Measurements from ENCODE around the gene ARRDC2. TPM values are rescaled to one million over a fixed set of nuclear protein-coding genes. Genes with fewer than 3 reads are reported as not detected.
"Not testable (repeated sequence)": the region's sequence is repeated elsewhere in the genome, so short reads cannot be mapped to it uniquely, and the experiment has no call there.

Gene ARRDC2
- total RNA-seq, 2 experiments from 2014 or later, result 29.1 TPM

DNA sequence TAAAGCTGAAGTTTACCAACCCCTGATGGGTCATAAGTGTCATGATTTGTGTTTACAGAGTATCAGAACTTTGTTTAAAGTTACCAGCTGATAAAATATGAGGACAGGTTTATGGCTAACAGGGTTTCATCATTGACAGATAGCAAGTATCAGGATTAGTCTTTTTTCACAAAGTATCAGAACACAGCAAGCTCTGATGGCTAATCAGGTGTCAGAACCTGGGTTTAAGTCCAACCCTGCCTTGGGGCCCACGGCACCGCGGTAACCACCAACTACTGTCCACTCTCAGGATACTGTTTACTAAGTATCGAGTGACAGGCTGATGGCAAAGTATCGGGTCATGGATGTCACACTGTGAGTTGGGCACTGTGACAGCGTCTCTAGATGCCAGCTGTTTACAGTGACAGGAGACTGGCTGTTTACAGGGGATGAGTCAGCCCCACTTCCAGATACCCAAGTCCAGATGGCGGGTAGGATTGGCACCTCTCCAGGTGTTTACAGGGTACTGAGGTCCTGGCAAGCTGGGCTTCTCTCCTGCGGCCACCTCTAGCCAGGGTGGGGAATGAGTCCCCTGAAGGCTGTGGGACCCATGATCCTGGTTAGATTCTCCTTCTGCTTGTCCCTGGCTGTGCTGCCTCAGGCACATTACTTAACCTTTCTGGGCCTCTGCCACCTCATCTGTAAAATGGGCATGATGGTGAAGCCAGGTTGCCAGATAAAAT, 21.8 kb downstream of the ARRDC2 start:
- H3K36me3 Mint-ChIP-seq (ENCODE audit: low read depth), result no peaks in the 10 kb centered on the region
- H3K27ac Mint-ChIP-seq, result no peak overlapping the region
- DNase-seq (peak; percentile 15), ATAC-seq (peak; percentile 24)
- ChIA-PET POLR2A (no interaction called here), CTCF (interaction anchor here (0.9 to 1.7 kb wide), 3 partner anchors 28 to 97 kb away, joined by 3 to 4 read pairs (median 3); partner anchors contain the start of gene CCDC124)
- H3K4me3 Mint-ChIP-seq, result no peak overlapping the region
- H3K4me1 Mint-ChIP-seq (ENCODE audit: low read depth), result peaks cover 13% of the 10 kb centered on the region
- intact Hi-C loops (cut with micrococcal nuclease), result no loop called here
- no peaks in the 10 kb centered on the region for H3K27me3 Mint-ChIP-seq
- H3K9me3 Mint-ChIP-seq, result no peaks in the 10 kb centered on the region
- TF ChIP-seq, protein P1, sequence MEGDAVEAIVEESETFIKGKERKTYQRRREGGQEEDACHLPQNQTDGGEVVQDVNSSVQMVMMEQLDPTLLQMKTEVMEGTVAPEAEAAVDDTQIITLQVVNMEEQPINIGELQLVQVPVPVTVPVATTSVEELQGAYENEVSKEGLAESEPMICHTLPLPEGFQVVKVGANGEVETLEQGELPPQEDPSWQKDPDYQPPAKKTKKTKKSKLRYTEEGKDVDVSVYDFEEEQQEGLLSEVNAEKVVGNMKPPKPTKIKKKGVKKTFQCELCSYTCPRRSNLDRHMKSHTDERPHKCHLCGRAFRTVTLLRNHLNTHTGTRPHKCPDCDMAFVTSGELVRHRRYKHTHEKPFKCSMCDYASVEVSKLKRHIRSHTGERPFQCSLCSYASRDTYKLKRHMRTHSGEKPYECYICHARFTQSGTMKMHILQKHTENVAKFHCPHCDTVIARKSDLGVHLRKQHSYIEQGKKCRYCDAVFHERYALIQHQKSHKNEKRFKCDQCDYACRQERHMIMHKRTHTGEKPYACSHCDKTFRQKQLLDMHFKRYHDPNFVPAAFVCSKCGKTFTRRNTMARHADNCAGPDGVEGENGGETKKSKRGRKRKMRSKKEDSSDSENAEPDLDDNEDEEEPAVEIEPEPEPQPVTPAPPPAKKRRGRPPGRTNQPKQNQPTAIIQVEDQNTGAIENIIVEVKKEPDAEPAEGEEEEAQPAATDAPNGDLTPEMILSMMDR (IDR thresholded peaks at IDR 0.05), result no peak

DNA sequence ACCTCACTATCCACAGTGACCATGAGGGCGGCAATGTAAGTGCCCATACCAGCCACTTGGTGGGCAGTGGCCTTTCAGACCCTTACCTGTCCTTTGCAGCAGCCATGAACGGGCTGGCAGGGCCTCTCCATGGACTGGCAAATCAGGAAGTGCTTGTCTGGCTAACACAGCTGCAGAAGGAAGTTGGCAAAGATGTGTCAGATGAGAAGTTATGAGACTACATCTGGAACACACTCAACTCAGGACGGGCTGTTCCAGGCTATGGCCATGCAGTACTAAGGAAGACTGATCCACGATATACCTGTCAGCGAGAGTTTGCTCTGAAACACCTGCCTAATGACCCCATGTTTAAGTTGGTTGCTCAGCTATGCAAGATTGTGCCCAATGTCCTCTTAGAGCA, 23.4 kb downstream of the ARRDC2 start:
- peaks cover 16% of the 10 kb centered on the region for H3K4me1 Mint-ChIP-seq (ENCODE audit: low read depth)

DNA sequence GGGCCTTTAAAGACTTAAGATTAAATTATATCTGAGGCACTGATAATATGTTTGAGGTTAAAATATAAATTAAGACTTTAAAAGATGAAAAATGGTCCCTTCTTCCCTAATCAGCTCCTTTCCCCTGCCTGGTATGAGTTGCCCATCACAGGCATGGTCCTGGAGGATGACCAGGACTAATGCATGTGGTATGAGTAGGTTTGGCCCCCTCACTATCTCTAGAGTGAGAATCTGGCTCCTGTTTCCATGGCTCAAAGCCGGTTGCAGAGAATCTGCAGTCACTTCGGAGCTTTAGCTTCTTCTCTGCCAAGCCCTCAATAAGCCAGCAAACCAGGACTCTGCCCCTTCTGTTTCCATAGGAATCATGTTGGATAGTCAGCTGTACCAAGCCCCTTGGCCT, 24.1 kb downstream of the ARRDC2 start:
- peaks cover 16% of the 10 kb centered on the region for H3K4me1 Mint-ChIP-seq (ENCODE audit: low read depth)
- H3K27me3 Mint-ChIP-seq; H3K36me3 Mint-ChIP-seq (ENCODE audit: low read depth); H3K4me3 Mint-ChIP-seq; CTCF ChIA-PET; DNase-seq; ATAC-seq; intact Hi-C loops (cut with micrococcal nuclease); H3K27ac Mint-ChIP-seq; H3K9me3 Mint-ChIP-seq: not testable (repeated sequence)
- POLR2A ChIA-PET, result interaction anchor here (1.2 kb wide), 1 partner anchor 120 kb away, joined by 3 read pairs; no protein-coding TSS in a partner anchor

More for the DNA sequence above, 23.4 kb downstream of the ARRDC2 start:
- peak overlapping the region; percentile 3 for H3K27ac Mint-ChIP-seq
- H3K36me3 Mint-ChIP-seq (ENCODE audit: low read depth); DNase-seq; H3K9me3 Mint-ChIP-seq; intact Hi-C loops (cut with micrococcal nuclease); H3K4me3 Mint-ChIP-seq; H3K27me3 Mint-ChIP-seq; ATAC-seq: not testable (repeated sequence)
- POLR2A ChIA-PET, result interaction anchor here (0.8 to 1.2 kb wide), 4 partner anchors 9 to 120 kb away, joined by 3 read pairs; no protein-coding TSS in a partner anchor
- CTCF ChIA-PET, result interaction anchor here (1.0 to 1.7 kb wide), 2 partner anchors 26 to 98 kb away, joined by 3 to 4 read pairs; partner anchors contain the start of gene CCDC124

DNA sequence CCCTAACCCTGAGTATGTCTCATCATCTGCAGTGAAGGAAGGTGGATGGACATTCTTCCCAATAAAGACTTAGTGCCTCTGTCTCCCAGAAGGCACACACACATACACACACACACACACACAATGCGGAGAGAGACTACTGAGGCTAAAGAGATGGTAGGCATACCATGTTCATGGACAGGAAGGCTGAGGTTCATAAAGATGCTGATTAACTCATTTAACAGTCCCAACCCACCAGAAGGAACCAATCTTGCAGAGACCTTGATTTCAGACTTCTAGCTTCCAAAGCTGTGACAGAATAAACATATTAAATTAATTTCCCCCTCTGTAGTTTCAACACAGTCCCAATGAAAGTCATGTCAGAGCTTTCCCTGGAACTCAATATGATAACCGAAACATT, 33.1 kb downstream of the ARRDC2 start:
- TF ChIP-seq, protein P1 (IDR thresholded peaks at IDR 0.05), result no peak
- ATAC-seq (no peak), DNase-seq (no peak)
- Mint-ChIP-seq H3K9me3 (peaks cover 2% of the 10 kb centered on the region), H3K4me1 (ENCODE audit: low read depth) (peaks cover 32% of the 10 kb centered on the region), H3K36me3 (ENCODE audit: low read depth) (no peaks in the 10 kb centered on the region), H3K27ac (no peak overlapping the region), H3K27me3 (peaks cover 2% of the 10 kb centered on the region), H3K4me3 (no peak overlapping the region)
- CTCF ChIA-PET, result interaction anchor here (0.9 kb wide), 1 partner anchor 103 kb away, joined by 3 read pairs; no protein-coding TSS in a partner anchor
- POLR2A ChIA-PET, result interaction anchor here (1.2 kb wide), 1 partner anchor 10 kb away, joined by 3 read pairs; no protein-coding TSS in a partner anchor
- intact Hi-C loops (cut with micrococcal nuclease), result no loop called here

DNA sequence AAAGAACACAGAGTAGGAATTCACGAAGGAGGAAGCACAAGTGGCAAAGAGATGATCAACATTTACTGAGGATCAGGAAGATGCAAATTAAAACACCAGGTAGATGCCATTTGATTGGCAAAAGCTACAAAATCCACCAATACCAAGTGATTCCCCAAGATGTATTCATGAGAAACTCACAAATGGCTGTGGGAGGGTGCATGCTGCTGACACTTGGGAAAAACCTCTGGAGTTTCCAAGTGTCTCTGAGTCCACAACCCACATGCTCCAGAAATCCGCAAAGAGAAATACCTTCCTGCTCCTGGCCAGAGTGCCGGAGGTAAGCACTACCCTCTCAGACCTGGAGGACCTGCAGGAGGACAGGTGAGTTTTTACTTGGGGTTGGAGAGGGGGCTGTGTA, 35.7 kb downstream of the ARRDC2 start:
- Mint-ChIP-seq H3K27ac (no peak overlapping the region), H3K4me3 (no peak overlapping the region)

More for the DNA sequence above, 35.7 kb downstream of the ARRDC2 start:
- TF ChIP-seq, protein P1 (IDR thresholded peaks at IDR 0.05), result no peak
- ATAC-seq, result no peak
- intact Hi-C loops (cut with micrococcal nuclease), result no loop called here
- H3K9me3 Mint-ChIP-seq, result peaks cover 2% of the 10 kb centered on the region
- no peak for DNase-seq
- H3K36me3 Mint-ChIP-seq (ENCODE audit: low read depth), result no peaks in the 10 kb centered on the region
- peaks cover 2% of the 10 kb centered on the region for H3K27me3 Mint-ChIP-seq
- CTCF ChIA-PET, result interaction anchor here (1.6 to 2.4 kb wide), 3 partner anchors 13 to 149 kb away, joined by 5 to 15 read pairs (median 11); partner anchors contain the start of gene MPV17L2
- peaks cover 36% of the 10 kb centered on the region for H3K4me1 Mint-ChIP-seq (ENCODE audit: low read depth)
- POLR2A ChIA-PET, result interaction anchor here (3.0 kb wide), 1 partner anchor 9 kb away, joined by 9 read pairs; no protein-coding TSS in a partner anchor

All from activated CD8-positive, alpha-beta T cell treated with anti-CD3 and anti-CD28 coated beads for 36 hours (primary cell).